Measurements from ENCODE around the gene SLBP. TPM values are rescaled to one million over a fixed set of nuclear protein-coding genes. Genes with fewer than 3 reads are reported as not detected.

Gene SLBP
- total RNA-seq, 6 experiments from 2014 or later = 44.7 to 61.9 (median 58.4) TPM

GRCh38 chr4:1721003-1721665 lies 9.0 kb upstream of the SLBP start, which contains the start of the genes TACC3 and TMEM129:
TACC3 (plus strand) TSS chr4:1721521; CDS start chr4:1723422, 1,901 bp downstream.
TMEM129 (minus strand) TSS chr4:1721323; CDS start chr4:1720837, 486 bp downstream.
- peak within 1 kb of the TSS; percentile 95 for H3K4me3 Mint-ChIP-seq
- peaks cover 8% of the 10 kb centered on the region for H3K36me3 Mint-ChIP-seq (ENCODE audit: low read depth)
- peaks cover 2% of the 10 kb centered on the region; the same call in 1 of the 2 replicates for H3K27me3 Mint-ChIP-seq (ENCODE audit: insufficient read depth)
- TF ChIP-seq CTCF (IDR thresholded peaks at IDR 0.05) = no peak
- H3K9me3 Mint-ChIP-seq = no peaks in the 10 kb centered on the region
- peaks cover 39% of the 10 kb centered on the region for H3K4me1 Mint-ChIP-seq (ENCODE audit: low read depth)
- peak; percentile 82 for DNase-seq
- H3K27ac Mint-ChIP-seq = peak within 1 kb of the TSS; percentile 90

DNA sequence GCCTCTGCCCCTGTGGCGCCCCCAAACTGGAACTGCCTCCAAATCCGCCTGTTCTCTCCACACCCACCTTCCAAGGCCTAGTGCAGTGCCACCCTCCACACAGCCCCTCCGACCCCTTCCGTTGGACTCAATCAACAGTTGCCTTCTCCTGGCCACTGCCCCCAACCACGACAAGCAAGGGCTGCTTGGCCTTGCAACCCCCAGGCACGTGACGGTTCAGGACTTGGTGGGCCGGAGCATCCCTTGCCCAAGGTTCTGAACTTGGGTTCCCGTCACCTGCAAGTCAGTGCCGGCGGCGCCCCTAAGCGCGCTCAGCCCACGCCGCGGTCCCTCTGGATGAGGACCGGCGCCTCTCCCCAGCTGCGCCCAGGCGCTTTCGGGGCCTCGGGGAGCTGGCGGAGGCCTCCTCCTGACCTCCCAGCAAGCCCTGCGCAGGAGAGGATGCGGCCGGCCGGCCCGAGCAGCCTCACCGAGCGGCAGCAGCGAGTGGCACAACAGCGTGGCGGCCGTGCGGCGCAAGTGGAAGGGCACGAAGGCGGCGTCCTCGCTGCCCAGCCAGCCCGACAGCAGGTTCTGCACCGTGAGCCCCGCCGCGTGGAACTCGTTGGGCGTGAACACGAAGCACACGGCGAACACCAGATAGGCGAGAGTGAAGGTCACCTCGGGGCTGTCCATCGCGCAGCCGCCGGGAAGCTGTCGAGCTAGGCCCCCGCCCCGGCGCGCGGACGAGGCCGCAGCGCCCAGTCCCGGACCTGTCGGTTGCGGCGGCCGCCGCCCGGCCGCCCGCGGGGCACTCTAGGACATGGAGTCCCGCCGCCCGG lies 8.3 kb upstream of the SLBP start:
- TF ChIP-seq CTCF (IDR thresholded peaks at IDR 0.05) = no peak
- DNase-seq = peak; percentile 33
- Mint-ChIP-seq H3K27ac (peak overlapping the region; percentile 90), H3K27me3 (ENCODE audit: insufficient read depth) (peaks cover 2% of the 10 kb centered on the region; the same call in 1 of the 2 replicates), H3K4me3 (peak overlapping the region; percentile 94), H3K9me3 (no peaks in the 10 kb centered on the region), H3K36me3 (ENCODE audit: low read depth) (peaks cover 8% of the 10 kb centered on the region; the same call in 1 of the 2 replicates), H3K4me1 (ENCODE audit: low read depth) (peaks cover 38% of the 10 kb centered on the region)

GRCh38 chr4:1718095-1718850 lies 6.2 kb upstream of the SLBP start:
- H3K9me3 Mint-ChIP-seq = no peaks in the 10 kb centered on the region
- peak overlapping the region; percentile 31; the same call in 1 of the 2 replicates for H3K27ac Mint-ChIP-seq
- H3K27me3 Mint-ChIP-seq (ENCODE audit: insufficient read depth) = peaks cover 2% of the 10 kb centered on the region; the same call in 1 of the 2 replicates
- H3K36me3 Mint-ChIP-seq (ENCODE audit: low read depth) = peaks cover 8% of the 10 kb centered on the region; the same call in 1 of the 2 replicates
- DNase-seq = no peak
- 0 out of 2 replicates have a peak overlapping the region, but pooled peaks have one; percentile 32 for H3K4me3 Mint-ChIP-seq
- no peak for TF ChIP-seq CTCF (IDR thresholded peaks at IDR 0.05)
- peaks cover 48% of the 10 kb centered on the region for H3K4me1 Mint-ChIP-seq (ENCODE audit: low read depth)

GRCh38 chr4:1717129-1718094 lies 5.3 kb upstream of the SLBP start:
- Mint-ChIP-seq H3K4me1 (ENCODE audit: low read depth) (peaks cover 45% of the 10 kb centered on the region), H3K9me3 (no peaks in the 10 kb centered on the region), H3K27ac (no peak overlapping the region), H3K36me3 (ENCODE audit: low read depth) (peaks cover 6% of the 10 kb centered on the region; the same call in 1 of the 2 replicates), H3K4me3 (no peak overlapping the region), H3K27me3 (ENCODE audit: insufficient read depth) (peaks cover 2% of the 10 kb centered on the region; the same call in 1 of the 2 replicates)
- DNase-seq = no peak
- TF ChIP-seq CTCF (IDR thresholded peaks at IDR 0.05) = no peak

Data from HFFc6 (cell line).